ENCODE results near the gene TADA3.

TADA3 gene

GRCh38 chr3:9795207-9795606, 2.9 kb upstream of the TADA3 start:
- TF ChIP-seq REST (IDR thresholded peaks at IDR 0.05; ENCODE audit: insufficient read depth in 1 of 2, low read depth in 2 of 2, low read length in 2 of 2) (no peak), POLR2AphosphoS5 (IDR thresholded peaks at IDR 0.05; ENCODE audit: low read depth, low read length) (no peak), TAF1 (IDR thresholded peaks at IDR 0.05; ENCODE audit: borderline replicate concordance, insufficient read depth, low read length) (no peak), SIN3A (IDR thresholded peaks at IDR 0.05; ENCODE audit: borderline replicate concordance, insufficient read depth, low read length) (no peak), FOXP2 (optimal IDR thresholded peaks at IDR 0.05; ENCODE audit: borderline replicate concordance, extremely low read depth, extremely low read length, insufficient read depth) (no peak)

- TF ChIP-seq SIN3A (IDR thresholded peaks at IDR 0.05; ENCODE audit: borderline replicate concordance, insufficient read depth, low read length) (no peak), TAF1 (IDR thresholded peaks at IDR 0.05; ENCODE audit: borderline replicate concordance, insufficient read depth, low read length) (no peak), FOXP2 (optimal IDR thresholded peaks at IDR 0.05; ENCODE audit: borderline replicate concordance, extremely low read depth, extremely low read length, insufficient read depth) (no peak), REST (IDR thresholded peaks at IDR 0.05; ENCODE audit: insufficient read depth in 1 of 2, low read depth in 2 of 2, low read length in 2 of 2) (no peak), POLR2AphosphoS5 (IDR thresholded peaks at IDR 0.05; ENCODE audit: low read depth, low read length) (no peak)
These were observed 2.1 kb upstream of the TADA3 start for GRCh38 chr3:9794400-9794799.

- TF ChIP-seq FOXP2 (optimal IDR thresholded peaks at IDR 0.05; ENCODE audit: borderline replicate concordance, extremely low read depth, extremely low read length, insufficient read depth) = no peak
These were observed 998 bp upstream of the TADA3 start for GRCh38 chr3:9793161-9793781.

GRCh38 chr3:9791790-9792404, 376 bp downstream of the TADA3 start:
- TF ChIP-seq REST (IDR thresholded peaks at IDR 0.05; ENCODE audit: insufficient read depth in 1 of 2, low read depth in 2 of 2, low read length in 2 of 2) (no peak), TAF1 (IDR thresholded peaks at IDR 0.05; ENCODE audit: borderline replicate concordance, insufficient read depth, low read length) (no peak), FOXP2 (optimal IDR thresholded peaks at IDR 0.05; ENCODE audit: borderline replicate concordance, extremely low read depth, extremely low read length, insufficient read depth) (no peak), POLR2AphosphoS5 (IDR thresholded peaks at IDR 0.05; ENCODE audit: low read depth, low read length) (no peak), SIN3A (IDR thresholded peaks at IDR 0.05; ENCODE audit: borderline replicate concordance, insufficient read depth, low read length) (no peak)

GRCh38 chr3:9791127-9791526, 1.1 kb downstream of the TADA3 start:
- TF ChIP-seq FOXP2 (optimal IDR thresholded peaks at IDR 0.05; ENCODE audit: borderline replicate concordance, extremely low read depth, extremely low read length, insufficient read depth) (no peak), POLR2AphosphoS5 (IDR thresholded peaks at IDR 0.05; ENCODE audit: low read depth, low read length) (no peak), TAF1 (IDR thresholded peaks at IDR 0.05; ENCODE audit: borderline replicate concordance, insufficient read depth, low read length) (no peak), SIN3A (IDR thresholded peaks at IDR 0.05; ENCODE audit: borderline replicate concordance, insufficient read depth, low read length) (no peak), REST (IDR thresholded peaks at IDR 0.05; ENCODE audit: insufficient read depth in 1 of 2, low read depth in 2 of 2, low read length in 2 of 2) (no peak)

Data from PFSK-1 (cell line).